HEK293 (cell line): ENCODE data around the gene ZNF467.

Experiments
- CTCF ChIA-PET: fragments of 350-600 bp; formaldehyde crosslinking; extraction: SDS; loops from one replicate; lab custom pipeline; 2021; ENCODE audit warnings: antibody characterized with exemption; lab: Yijun Ruan, JAX
- POLR2A ChIA-PET: fragments of 300-600 bp; formaldehyde crosslinking; extraction: SDS; loops from one replicate; lab custom pipeline; 2020; ENCODE audit warnings: antibody characterized with exemption, inconsistent platforms; lab: Yijun Ruan, JAX
- H3K27ac ChIP-seq: fragments of 200-500 bp; sonication (Bioruptor generic); 2 replicates; pipeline ENCODE4 v1.5.1; 2014; ENCODE audit warnings: low read depth, low read length, control low read depth, inconsistent platforms; ENCODE audit errors: extremely low read depth
- H3K36me3 ChIP-seq, 2 experiments: fragments of 200-500 bp in 1 of 2; sonication (Bioruptor generic) in 1 of 2; 1 replicate in 1 of 2; 2 replicates in 1 of 2; pipeline ENCODE4 v1.5.1; 2014 to 2017; ENCODE audit warnings: inconsistent platforms in 2 of 2, low read length in 2 of 2; ENCODE audit not compliant: control insufficient read depth in 2 of 2, insufficient read depth in 1 of 2
- H3K4me1 ChIP-seq: fragments of 200-500 bp; sonication (Bioruptor generic); 2 replicates; pipeline ENCODE4 v1.5.1; 2014; ENCODE audit warnings: mild to moderate bottlenecking, low read length, inconsistent platforms; ENCODE audit not compliant: control insufficient read depth, insufficient read depth
- H3K4me3 ChIP-seq: 2 replicates; pipeline ENCODE4 v1.5.1; 2011; ENCODE audit warnings: low read depth, mild to moderate bottlenecking, control low read depth, low read length, moderate library complexity
- H3K9me3 ChIP-seq: fragments of 200-500 bp; sonication (Bioruptor generic); 2 replicates; pipeline ENCODE4 v1.5.1; 2014; ENCODE audit warnings: low read depth, low read length, inconsistent platforms; ENCODE audit not compliant: control insufficient read depth, insufficient read depth
- EGR2 ChIP-seq: fragments of 450-650 bp; formaldehyde crosslinking; IDR thresholded peaks from 2 replicates; pipeline ENCODE4 v1.5.1; 2016; ENCODE audit warnings: low read depth, missing biosample characterization, missing genetic modification characterization
- ELK4 ChIP-seq: IDR thresholded peaks from 2 replicates; pipeline ENCODE4 v1.6.1; 2011; ENCODE audit warnings: mild to moderate bottlenecking, low read depth, low read length, borderline replicate concordance
- OSR2 ChIP-seq: fragments of 450-650 bp; formaldehyde crosslinking; IDR thresholded peaks from 2 replicates; pipeline ENCODE4 v1.5.1; 2016; ENCODE audit warnings: missing biosample characterization, missing genetic modification characterization
- ZBTB26 ChIP-seq: fragments of 450-650 bp; formaldehyde crosslinking; optimal IDR thresholded peaks from 2 replicates; pipeline ENCODE3; 2016; ENCODE audit warnings: missing biosample characterization, mild to moderate bottlenecking, missing genetic modification characterization
- ZNF138 ChIP-seq: fragments of 450-650 bp; formaldehyde crosslinking; IDR thresholded peaks from 2 replicates; pipeline ENCODE4 v1.5.1; 2016; ENCODE audit warnings: missing biosample characterization, missing genetic modification characterization, borderline replicate concordance
- ZNF16 ChIP-seq: fragments of 450-650 bp; formaldehyde crosslinking; IDR thresholded peaks from 2 replicates; pipeline ENCODE4 v1.5.1; 2016; ENCODE audit warnings: low read depth, missing biosample characterization, missing genetic modification characterization
- ZNF221 ChIP-seq: fragments of 450-650 bp; formaldehyde crosslinking; IDR thresholded peaks from 2 replicates; pipeline ENCODE4 v1.5.1; 2017; ENCODE audit warnings: missing biosample characterization, missing genetic modification characterization, borderline replicate concordance
- ZNF394 ChIP-seq: fragments of 450-650 bp; formaldehyde crosslinking; IDR thresholded peaks from 2 replicates; pipeline ENCODE4 v1.5.1; 2016; ENCODE audit warnings: missing biosample characterization, missing genetic modification characterization, mild to moderate bottlenecking, moderate library complexity, borderline replicate concordance
- ZNF473 ChIP-seq: fragments of 450-650 bp; formaldehyde crosslinking; IDR thresholded peaks from 2 replicates; pipeline ENCODE4 v1.5.1; 2017; ENCODE audit warnings: missing biosample characterization, missing genetic modification characterization
- ZNF558 ChIP-seq: fragments of 450-650 bp; formaldehyde crosslinking; IDR thresholded peaks from 2 replicates; pipeline ENCODE4 v1.5.1; 2016; ENCODE audit warnings: missing biosample characterization, missing genetic modification characterization
- TF ChIP-seq, protein P1 (sequence below): fragments of 450-650 bp; IDR thresholded peaks from 2 replicates; pipeline ENCODE4 v1.5.1; 2018; ENCODE audit warnings: missing biosample characterization, mild to moderate bottlenecking, missing genetic modification characterization
- TF ChIP-seq, protein P2 (sequence below): fragments of 450-650 bp; formaldehyde crosslinking; IDR thresholded peaks from 2 replicates; pipeline ENCODE4 v1.5.1; 2016; ENCODE audit warnings: missing biosample characterization, missing genetic modification characterization
- TF ChIP-seq, protein P3 (sequence below): fragments of 450-650 bp; formaldehyde crosslinking; IDR thresholded peaks from 2 replicates; pipeline ENCODE4 v1.5.1; 2016; ENCODE audit warnings: missing biosample characterization, missing genetic modification characterization

Gene ZNF467

GRCh38 chr7:149741629-149742028 lies 31.8 kb downstream of the ZNF467 start:
- no peak for TF ChIP-seq ELK4
- TF ChIP-seq OSR2 (tag by site-specific recombination): peak; percentile 33; the same call in 1 of the 2 replicates
- TF ChIP-seq, protein P1, sequence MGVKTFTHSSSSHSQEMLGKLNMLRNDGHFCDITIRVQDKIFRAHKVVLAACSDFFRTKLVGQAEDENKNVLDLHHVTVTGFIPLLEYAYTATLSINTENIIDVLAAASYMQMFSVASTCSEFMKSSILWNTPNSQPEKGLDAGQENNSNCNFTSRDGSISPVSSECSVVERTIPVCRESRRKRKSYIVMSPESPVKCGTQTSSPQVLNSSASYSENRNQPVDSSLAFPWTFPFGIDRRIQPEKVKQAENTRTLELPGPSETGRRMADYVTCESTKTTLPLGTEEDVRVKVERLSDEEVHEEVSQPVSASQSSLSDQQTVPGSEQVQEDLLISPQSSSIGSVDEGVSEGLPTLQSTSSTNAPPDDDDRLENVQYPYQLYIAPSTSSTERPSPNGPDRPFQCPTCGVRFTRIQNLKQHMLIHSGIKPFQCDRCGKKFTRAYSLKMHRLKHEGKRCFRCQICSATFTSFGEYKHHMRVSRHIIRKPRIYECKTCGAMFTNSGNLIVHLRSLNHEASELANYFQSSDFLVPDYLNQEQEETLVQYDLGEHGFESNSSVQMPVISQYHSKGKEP (tag by site-specific recombination): peak; percentile 89
- no peak for TF ChIP-seq ZNF16 (tag by site-specific recombination)
- TF ChIP-seq ZNF394 (tag by site-specific recombination): no peak
- TF ChIP-seq, protein P2, sequence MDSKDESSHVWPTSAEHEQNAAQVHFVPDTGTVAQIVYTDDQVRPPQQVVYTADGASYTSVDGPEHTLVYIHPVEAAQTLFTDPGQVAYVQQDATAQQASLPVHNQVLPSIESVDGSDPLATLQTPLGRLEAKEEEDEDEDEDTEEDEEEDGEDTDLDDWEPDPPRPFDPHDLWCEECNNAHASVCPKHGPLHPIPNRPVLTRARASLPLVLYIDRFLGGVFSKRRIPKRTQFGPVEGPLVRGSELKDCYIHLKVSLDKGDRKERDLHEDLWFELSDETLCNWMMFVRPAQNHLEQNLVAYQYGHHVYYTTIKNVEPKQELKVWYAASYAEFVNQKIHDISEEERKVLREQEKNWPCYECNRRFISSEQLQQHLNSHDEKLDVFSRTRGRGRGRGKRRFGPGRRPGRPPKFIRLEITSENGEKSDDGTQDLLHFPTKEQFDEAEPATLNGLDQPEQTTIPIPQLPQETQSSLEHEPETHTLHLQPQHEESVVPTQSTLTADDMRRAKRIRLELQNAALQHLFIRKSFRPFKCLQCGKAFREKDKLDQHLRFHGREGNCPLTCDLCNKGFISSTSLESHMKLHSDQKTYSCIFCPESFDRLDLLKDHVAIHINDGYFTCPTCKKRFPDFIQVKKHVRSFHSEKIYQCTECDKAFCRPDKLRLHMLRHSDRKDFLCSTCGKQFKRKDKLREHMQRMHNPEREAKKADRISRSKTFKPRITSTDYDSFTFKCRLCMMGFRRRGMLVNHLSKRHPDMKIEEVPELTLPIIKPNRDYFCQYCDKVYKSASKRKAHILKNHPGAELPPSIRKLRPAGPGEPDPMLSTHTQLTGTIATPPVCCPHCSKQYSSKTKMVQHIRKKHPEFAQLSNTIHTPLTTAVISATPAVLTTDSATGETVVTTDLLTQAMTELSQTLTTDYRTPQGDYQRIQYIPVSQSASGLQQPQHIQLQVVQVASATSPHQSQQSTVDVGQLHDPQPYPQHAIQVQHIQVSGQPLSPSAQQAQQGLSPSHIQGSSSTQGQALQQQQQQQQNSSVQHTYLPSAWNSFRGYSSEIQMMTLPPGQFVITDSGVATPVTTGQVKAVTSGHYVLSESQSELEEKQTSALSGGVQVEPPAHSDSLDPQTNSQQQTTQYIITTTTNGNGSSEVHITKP (tag by site-specific recombination): peak; percentile 36
- no peak for TF ChIP-seq ZNF473 (tag by site-specific recombination)
- no peak for TF ChIP-seq ZNF138 (tag by site-specific recombination)
- no peak for TF ChIP-seq ZNF221
- TF ChIP-seq, protein P3, sequence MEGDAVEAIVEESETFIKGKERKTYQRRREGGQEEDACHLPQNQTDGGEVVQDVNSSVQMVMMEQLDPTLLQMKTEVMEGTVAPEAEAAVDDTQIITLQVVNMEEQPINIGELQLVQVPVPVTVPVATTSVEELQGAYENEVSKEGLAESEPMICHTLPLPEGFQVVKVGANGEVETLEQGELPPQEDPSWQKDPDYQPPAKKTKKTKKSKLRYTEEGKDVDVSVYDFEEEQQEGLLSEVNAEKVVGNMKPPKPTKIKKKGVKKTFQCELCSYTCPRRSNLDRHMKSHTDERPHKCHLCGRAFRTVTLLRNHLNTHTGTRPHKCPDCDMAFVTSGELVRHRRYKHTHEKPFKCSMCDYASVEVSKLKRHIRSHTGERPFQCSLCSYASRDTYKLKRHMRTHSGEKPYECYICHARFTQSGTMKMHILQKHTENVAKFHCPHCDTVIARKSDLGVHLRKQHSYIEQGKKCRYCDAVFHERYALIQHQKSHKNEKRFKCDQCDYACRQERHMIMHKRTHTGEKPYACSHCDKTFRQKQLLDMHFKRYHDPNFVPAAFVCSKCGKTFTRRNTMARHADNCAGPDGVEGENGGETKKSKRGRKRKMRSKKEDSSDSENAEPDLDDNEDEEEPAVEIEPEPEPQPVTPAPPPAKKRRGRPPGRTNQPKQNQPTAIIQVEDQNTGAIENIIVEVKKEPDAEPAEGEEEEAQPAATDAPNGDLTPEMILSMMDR: peak; percentile 7; the same call in 1 of the 2 replicates
- TF ChIP-seq ZNF558 (tag by site-specific recombination): no peak
- TF ChIP-seq ZBTB26 (tag by site-specific recombination): no peak
- TF ChIP-seq EGR2 (tag by site-specific recombination): no peak
- Histone ChIP-seq H3K36me3 (no peaks in the 10 kb centered on the region), H3K4me1 (no peaks in the 10 kb centered on the region), H3K27ac (no peak overlapping the region), H3K9me3 (no peaks in the 10 kb centered on the region), H3K4me3 (no peak overlapping the region)
- CTCF ChIA-PET: interaction anchor here (0.7 to 4.9 kb wide), 26 partner anchors 8 to 494 kb away, joined by 3 to 104 read pairs (median 5); no protein-coding TSS in a partner anchor
- POLR2A ChIA-PET: interaction anchor here (0.8 to 1.0 kb wide), 4 partner anchors 19 to 117 kb away, joined by 3 to 5 read pairs (median 4); no protein-coding TSS in a partner anchor
